ENCODE results near the gene SIPA1.

The SIPA1 gene

GRCh38 chr11:65611028-65611757 is 26.7 kb upstream of the SIPA1 start:
- TF ChIP-seq CTCF (IDR thresholded peaks at IDR 0.05; ENCODE audit: extremely low read depth, missing control alignments) = no peak
- no peak for DNase-seq (ENCODE audit: low spot score)

GRCh38 chr11:65611758-65612603 is 25.9 kb upstream of the SIPA1 start:
- DNase-seq (ENCODE audit: low spot score) = no peak
- TF ChIP-seq CTCF (IDR thresholded peaks at IDR 0.05; ENCODE audit: extremely low read depth, missing control alignments) = no peak

- DNase-seq (ENCODE audit: low spot score) = no peak
- no peak for TF ChIP-seq CTCF (IDR thresholded peaks at IDR 0.05; ENCODE audit: extremely low read depth, missing control alignments)
Observed at GRCh38 chr11:65612691-65613090, 25.2 kb upstream of the SIPA1 start.

- DNase-seq (ENCODE audit: low spot score) = no peak
- no peak for TF ChIP-seq CTCF (IDR thresholded peaks at IDR 0.05; ENCODE audit: extremely low read depth, missing control alignments)
Observed at GRCh38 chr11:65613091-65613928, 24.6 kb upstream of the SIPA1 start.

- TF ChIP-seq CTCF (IDR thresholded peaks at IDR 0.05; ENCODE audit: extremely low read depth, missing control alignments) = no peak
- peak; percentile 100 for DNase-seq (ENCODE audit: low spot score)
Observed at GRCh38 chr11:65615229-65615949, 22.5 kb upstream of the SIPA1 start, which contains the start of gene PCNX3. Gene PCNX3, plus strand, starts transcription at chr11:65615776. Its CDS starts 536 bp downstream, at chr11:65616312.

- TF ChIP-seq CTCF (IDR thresholded peaks at IDR 0.05; ENCODE audit: extremely low read depth, missing control alignments) = no peak
- DNase-seq (ENCODE audit: low spot score) = peak; percentile 87
Observed at GRCh38 chr11:65615950-65616574, 21.8 kb upstream of the SIPA1 start.
